GM12878 (cell line): ENCODE data around the gene LSAMP. TPM values are rescaled to one million over a fixed set of nuclear protein-coding genes. Genes with fewer than 3 reads are reported as not detected.

Experiments used
- ATAC-seq: fragments of 200-7000 bp; cut with Tn5 transposase; 3 replicates; pipeline ENCODE4 v1.9.1; 2020; ENCODE audit warnings: mild to moderate bottlenecking, moderate library complexity
- BruUV-seq: library from RNA; stranded (reverse); fragments of 400-500 nt; replicated peaks from 2 replicates; lab custom pipeline; 2021; lab: Mats Ljungman, UMichigan
- CTCF ChIA-PET: fragments of 300-600 bp; sonication (Branson Sonifier 250); formaldehyde crosslinking; extraction: SDS; loops from one replicate; lab custom pipeline; 2021; ENCODE audit warnings: inconsistent platforms; lab: Yijun Ruan, JAX
- POLR2A ChIA-PET: fragments of 350-600 bp; formaldehyde crosslinking; extraction: SDS; loops from one replicate; lab custom pipeline; 2021; ENCODE audit warnings: inconsistent platforms; lab: Charles Lee
- RAD21 ChIA-PET: fragments of 300-600 bp; sonication (Branson Sonifier 250); formaldehyde crosslinking; loops from one replicate; lab custom pipeline; 2023; ENCODE audit warnings: antibody characterized with exemption; ENCODE audit not compliant: unreplicated experiment; lab: Charles Lee
- SMC1A ChIA-PET: fragments of 300-600 bp; sonication (Branson Sonifier 250); formaldehyde crosslinking; loops from one replicate; lab custom pipeline; 2023; ENCODE audit not compliant: unreplicated experiment, uncharacterized antibody; lab: Charles Lee
- DNase-seq: peaks from one replicate; pipeline ENCODE4 v3.0.0-alpha.2; 2011; ENCODE audit warnings: low read depth, low spot score
- FAIRE-seq: peaks from 3 replicates; lab custom pipeline; 2011; peaks lifted over from hg19 to GRCh38; lab: Jason Lieb, UNC
- H2AFZ ChIP-seq: 2 replicates; pipeline ENCODE4 v1.6.0; 2011; ENCODE audit warnings: low read depth, low read length, control low read depth; ENCODE audit not compliant: control insufficient read depth
- H3K27ac ChIP-seq: 2 replicates; pipeline ENCODE4 v1.5.1; 2011; ENCODE audit warnings: control low read depth; ENCODE audit not compliant: control insufficient read depth, insufficient read depth
- H3K27me3 ChIP-seq, 2 experiments: replicated peaks in 1 of 2; 2 replicates each; pipeline versions ENCODE4 v1.6.0 to v1.6.1; 2011; ENCODE audit warnings: low read length in 1 of 2; ENCODE audit not compliant: control insufficient read depth in 2 of 2, insufficient read depth in 2 of 2
- H3K36me3 ChIP-seq, 2 experiments: 2 replicates each; pipeline ENCODE4 v1.5.1; 2011; ENCODE audit warnings: low read length in 1 of 2; ENCODE audit not compliant: control insufficient read depth in 2 of 2, insufficient read depth in 2 of 2
- H3K4me1 ChIP-seq: 2 replicates; pipeline ENCODE4 v1.6.1; 2011; ENCODE audit warnings: mild to moderate bottlenecking, low read length, moderate library complexity, mixed read lengths; ENCODE audit not compliant: control insufficient read depth, insufficient read depth
- H3K4me2 ChIP-seq: 2 replicates; pipeline ENCODE4 v1.6.0; 2011; ENCODE audit warnings: control low read depth; ENCODE audit not compliant: control insufficient read depth, insufficient read depth
- H3K4me3 ChIP-seq: fragments of 200-600 bp; sonication (generic); 2 replicates; pipeline ENCODE4 v1.5.1; 2016
- H3K79me2 ChIP-seq: 2 replicates; pipeline ENCODE4 v1.6.0; 2011; ENCODE audit warnings: low read length; ENCODE audit not compliant: control insufficient read depth, insufficient read depth
- H3K9ac ChIP-seq: 2 replicates; pipeline ENCODE4 v1.8.0; 2011; ENCODE audit warnings: low read length, control low read depth, mixed read lengths; ENCODE audit not compliant: control insufficient read depth, insufficient read depth
- H3K9me3 ChIP-seq: replicated peaks from 3 replicates; pipeline ENCODE4 v1.5.1; 2011; ENCODE audit warnings: mild to moderate bottlenecking, low read length; ENCODE audit not compliant: control insufficient read depth, insufficient read depth
- H4K20me1 ChIP-seq: 2 replicates; pipeline ENCODE4 v1.6.0; 2011; ENCODE audit not compliant: control insufficient read depth, insufficient read depth
- CBX5 ChIP-seq: sonication (generic); IDR thresholded peaks from 2 replicates; pipeline ENCODE4 v1.6.1; 2016; ENCODE audit warnings: low read depth, moderate library complexity, mild to moderate bottlenecking, inconsistent platforms
- E2F4 ChIP-seq: IDR thresholded peaks from 2 replicates; pipeline ENCODE4 v1.6.1; 2012; ENCODE audit warnings: low read depth, low read length, improper control_type of control experiment
- EP300 ChIP-seq, 2 experiments: fragments of 150-350 bp in 1 of 2; IDR thresholded peaks; 2 replicates each; pipeline ENCODE4 v1.6.1; 2011 to 2012; ENCODE audit warnings: low read depth in 2 of 2, low read length in 2 of 2, borderline replicate concordance in 1 of 2, improper control_type of control experiment in 1 of 2, inconsistent platforms in 1 of 2; ENCODE audit not compliant: control insufficient read depth in 1 of 2
- NBN ChIP-seq: fragments of 450-650 bp; IDR thresholded peaks from 2 replicates; pipeline ENCODE4 v1.6.1; 2016
- NFYA ChIP-seq: IDR thresholded peaks from 2 replicates; pipeline ENCODE4 v1.6.1; 2011; ENCODE audit warnings: low read depth, mild to moderate bottlenecking, low read length, improper control_type of control experiment, borderline replicate concordance
- RB1 ChIP-seq: fragments of 450-650 bp; formaldehyde crosslinking; IDR thresholded peaks from 2 replicates; pipeline ENCODE4 v1.6.1; 2017; ENCODE audit warnings: mild to moderate bottlenecking, borderline replicate concordance
- SMAD5 ChIP-seq: IDR thresholded peaks from 2 replicates; pipeline ENCODE4 v1.6.1; 2016; ENCODE audit warnings: antibody characterized with exemption, low read depth
- ZBED1 ChIP-seq: IDR thresholded peaks from 2 replicates; pipeline ENCODE4 v1.6.1; 2016; ENCODE audit warnings: borderline replicate concordance
- ZNF687 ChIP-seq: fragments of 450-650 bp; IDR thresholded peaks from 2 replicates; pipeline ENCODE4 v1.6.1; 2017; ENCODE audit warnings: mild to moderate bottlenecking, moderate library complexity
- WGBS: methylation state at CpG from one replicate; pipeline ENCODE4 v1.1.6; 2016; ENCODE audit warnings: low lambda C conversion rate; ENCODE audit not compliant: insufficient replicate concordance, insufficient coverage; ENCODE audit errors: missing lambda C conversion rate; 5-methylcytosine and 5-hydroxymethylcytosine counted together
- in situ Hi-C: fragments of 300-500 bp; cut with MboI; formaldehyde crosslinking; loops from 9 replicates; pipeline ENCODE4 v1.14.3; 2018; ENCODE audit warnings: mixed read lengths
- intact Hi-C: fragments of 100-400 bp; cut with micrococcal nuclease; formaldehyde crosslinking; loops from one replicate; pipeline ENCODE4 v1.14.2; 2022; ENCODE audit not compliant: unreplicated experiment
- polyA plus RNA-seq, 11 experiments: library from polyadenylated mRNA; depleted of rRNA in 4 of 11; unstranded in 6 of 11; stranded (reverse) in 5 of 11; fragments of >200 nt; fragmentation: Nextera tagmentation in 4 of 11; fragmentation: Illumina TruSeq in 1 of 11; extraction: Ambion mirVana in 4 of 11; extraction: Trizol in 1 of 11; gene quantifications; 1 replicate in 1 of 11; 2 replicates in 10 of 11; pipeline versions ENCODE4 v1.2.1 to v1.2.3, GENCODE V29; 2011 to 2016; ENCODE audit warnings: inconsistent platforms in 2 of 11, missing spikeins in 2 of 11, low read depth in 1 of 11
- total RNA-seq, 4 experiments: library from RNA; depleted of rRNA in 3 of 4; stranded (reverse); fragments of >200 nt in 3 of 4; fragmentation: Illumina TruSeq in 1 of 4; extraction: Trizol in 1 of 4; gene quantifications; 2 replicates each; pipeline versions ENCODE4 v1.2.1 to v1.2.3, GENCODE V29; 2013 to 2021

Gene LSAMP
- total and polyA plus RNA-seq, 10 of the 15 experiments (the other 5 are each of a cell fraction or from before 2014, with no cell fraction given), result 2.0 to 12.7 (median 6.5) TPM

GRCh38 chr3:116253511-116253910, 191.8 kb downstream of the LSAMP start:
- POLR2A ChIA-PET, result interaction anchor here (0.8 to 1.3 kb wide), 2 partner anchors 10 to 20 kb away, joined by 3 read pairs; no protein-coding TSS in a partner anchor
- H3K9ac ChIP-seq, result no peak overlapping the region
- in situ Hi-C loops, result no loop called here

GRCh38 chr3:116247605-116248004, 197.7 kb downstream of the LSAMP start:
- CTCF ChIA-PET, result no interaction called here

More at GRCh38 chr3:116253511-116253910, 191.8 kb downstream of the LSAMP start:
- ATAC-seq (no peak), FAIRE-seq (no peak), DNase-seq (no peak)
- Histone ChIP-seq H4K20me1 (no peaks in the 10 kb centered on the region), H2AFZ (no peak overlapping the region), H3K4me1 (no peaks in the 10 kb centered on the region), H3K9me3 (no peaks in the 10 kb centered on the region), H3K36me3 (no peaks in the 10 kb centered on the region), H3K27ac (no peak overlapping the region), H3K27me3 (no peaks in the 10 kb centered on the region), H3K79me2 (no peaks in the 10 kb centered on the region), H3K4me3 (no peak overlapping the region), H3K4me2 (no peak overlapping the region)
- BruUV-seq, result no TSS peak
- intact Hi-C loops, result no loop called here
- ChIA-PET RAD21 (interaction anchor here (1.2 to 1.6 kb wide), 2 partner anchors 11 to 47 kb away, joined by 3 to 4 read pairs; no protein-coding TSS in a partner anchor), SMC1A (interaction anchor here (0.7 to 3.6 kb wide), 9 partner anchors 9 to 54 kb away, joined by 3 to 20 read pairs (median 3); no protein-coding TSS in a partner anchor), CTCF (interaction anchor here (1.0 to 1.2 kb wide), 2 partner anchors 16 to 25 kb away, joined by 3 to 5 read pairs; no protein-coding TSS in a partner anchor)
- no peak for TF ChIP-seq E2F4
- TF ChIP-seq ZBED1, result no peak
- TF ChIP-seq NFYA, result no peak
- no peak for TF ChIP-seq RB1
- no peak for TF ChIP-seq CBX5
- no peak for TF ChIP-seq SMAD5
- TF ChIP-seq NBN, result no peak
- WGBS, result 1% methylated on average over 4 of the region's 4 CpGs

More at GRCh38 chr3:116247605-116248004, 197.7 kb downstream of the LSAMP start:
- H3K27ac ChIP-seq, result no peak overlapping the region
- no peaks in the 10 kb centered on the region for H3K36me3 ChIP-seq
- H3K4me2 ChIP-seq, result no peak overlapping the region
- no peak overlapping the region for H2AFZ ChIP-seq
- POLR2A ChIA-PET, result no interaction called here
- BruUV-seq, result no TSS peak
- H3K4me1 ChIP-seq, result no peaks in the 10 kb centered on the region
- no peak for DNase-seq
- intact Hi-C loops, result no loop called here
- no peaks in the 10 kb centered on the region for H3K9me3 ChIP-seq
- no peaks in the 10 kb centered on the region for H3K27me3 ChIP-seq
- SMC1A ChIA-PET, result interaction anchor here (0.8 to 4.6 kb wide), 5 partner anchors 11 to 121 kb away, joined by 3 to 19 read pairs (median 3); no protein-coding TSS in a partner anchor
- H4K20me1 ChIP-seq, result no peaks in the 10 kb centered on the region
- 0% methylated on average over 1 of the region's 1 CpG for WGBS
- FAIRE-seq, result no peak
- ATAC-seq, result peak; percentile 41; the same call in 2 of the 3 replicates
- in situ Hi-C loops, result no loop called here
- no peak overlapping the region for H3K9ac ChIP-seq
- TF ChIP-seq ZNF687, result no peak
- TF ChIP-seq EP300 (IDR thresholded peaks at IDR 0.05; ENCODE audit: borderline replicate concordance in 1 of 2, control insufficient read depth in 1 of 2, low read depth in 2 of 2, low read length in 2 of 2), result 0 out of 4 replicates have a peak, but pooled peaks of 1 of the 2 experiments have one; percentile 26
- no peak overlapping the region for H3K4me3 ChIP-seq
- H3K79me2 ChIP-seq, result no peaks in the 10 kb centered on the region
- RAD21 ChIA-PET, result no interaction called here
